K562 (cell line): ENCODE results near the gene SNRNP40. TPM values are rescaled to one million over a fixed set of nuclear protein-coding genes. Genes with fewer than 3 reads are reported as not detected.

Experiments
- ADNP ChIP-seq: fragments of 200-800 bp; sonication (Bioruptor generic); IDR thresholded peaks from 2 replicates; pipeline ENCODE4 v1.6.1; 2016; ENCODE audit warnings: missing genetic modification characterization, missing compliant biosample characterization
- BRCA1 ChIP-seq, 2 experiments: fragments of 450-650 bp in 1 of 2; sonication (generic) in 1 of 2; formaldehyde crosslinking in 1 of 2; IDR thresholded peaks; 2 replicates each; pipeline versions ENCODE4 v1.5.0 to v1.6.1; 2017 to 2020; ENCODE audit warnings: mild to moderate bottlenecking in 1 of 2, missing genetic modification reagents in 1 of 2
- CCNT2 ChIP-seq: IDR thresholded peaks from 2 replicates; pipeline ENCODE4 v1.6.1; 2011; ENCODE audit warnings: borderline replicate concordance, low read depth, mild to moderate bottlenecking, moderate library complexity, mixed read lengths, low read length; ENCODE audit not compliant: insufficient read length; ENCODE audit errors: extremely low read depth
- EHMT2 ChIP-seq: fragments of 450-650 bp; IDR thresholded peaks from 2 replicates; pipeline ENCODE4 v1.6.1; 2018; ENCODE audit warnings: antibody characterized with exemption
- ESRRB ChIP-seq: fragments of 250-450 bp; sonication (Bioruptor Pico); IDR thresholded peaks from 2 replicates; pipeline ENCODE4 v1.5.0; 2020; ENCODE audit warnings: mild to moderate bottlenecking, moderate library complexity, borderline replicate concordance
- SRSF1 ChIP-seq: fragments of 200-400 bp; formaldehyde crosslinking; IDR thresholded peaks from 2 replicates; pipeline ENCODE4 v1.6.1; 2017; ENCODE audit warnings: mild to moderate bottlenecking, low read depth, low read length, moderate library complexity
- TFE3 ChIP-seq: fragments of 450-650 bp; formaldehyde crosslinking; IDR thresholded peaks from 2 replicates; pipeline ENCODE4 v1.4.0; 2020; ENCODE audit warnings: mild to moderate bottlenecking, mixed read lengths
- THRAP3 ChIP-seq: fragments of 450-650 bp; IDR thresholded peaks from 2 replicates; pipeline ENCODE4 v1.6.1; 2016; ENCODE audit warnings: mild to moderate bottlenecking, inconsistent platforms, borderline replicate concordance
- TSC22D4 ChIP-seq: fragments of 450-650 bp; IDR thresholded peaks from 2 replicates; pipeline ENCODE4 v1.6.1; 2016; ENCODE audit warnings: missing genetic modification characterization, missing biosample characterization, control low read depth
- VEZF1 ChIP-seq: fragments of 200-800 bp; sonication (Bioruptor generic); IDR thresholded peaks from 2 replicates; pipeline ENCODE4 v1.6.1; 2017; ENCODE audit warnings: missing genetic modification characterization, missing compliant biosample characterization
- ZFP1 ChIP-seq: fragments of 450-650 bp; formaldehyde crosslinking; IDR thresholded peaks from 2 replicates; pipeline ENCODE4 v1.4.0; 2020; ENCODE audit warnings: mild to moderate bottlenecking, mixed read lengths
- ZNF24 ChIP-seq: fragments of 450-650 bp; IDR thresholded peaks from 2 replicates; pipeline ENCODE4 v1.6.1; 2016
- ZNF76 ChIP-seq: fragments of 250-450 bp; sonication (Bioruptor Pico); IDR thresholded peaks from 2 replicates; pipeline ENCODE4 v1.4.0; 2020; ENCODE audit warnings: mild to moderate bottlenecking, moderate library complexity, borderline replicate concordance
- polyA plus RNA-seq, 8 experiments: library from polyadenylated mRNA; depleted of rRNA in 4 of 8; stranded (reverse) in 5 of 8; unstranded in 3 of 8; fragments of >200 nt; fragmentation: Nextera tagmentation in 2 of 8; fragmentation: Illumina TruSeq in 1 of 8; extraction: Ambion mirVana in 2 of 8; extraction: Trizol in 1 of 8; gene quantifications; 2 replicates each; pipeline versions ENCODE4 v1.2.1 to v1.2.3, GENCODE V29; 2011 to 2014; ENCODE audit warnings: inconsistent platforms in 1 of 8, missing spikeins in 1 of 8
- total RNA-seq, 7 experiments: library from RNA; depleted of rRNA in 6 of 7; stranded (reverse); fragments of >200 nt in 6 of 7; fragmentation: Illumina TruSeq in 2 of 7; extraction: Trizol in 2 of 7; gene quantifications; 2 replicates each; pipeline versions ENCODE4 v1.2.1 to v1.2.3, GENCODE V29; 2011 to 2021; ENCODE audit warnings: low replicate concordance in 1 of 7

The SNRNP40 gene
- total and polyA plus RNA-seq, 9 of the 15 experiments (the other 6 are each of a cell fraction or from before 2014, with no cell fraction given) = 48.7 to 278 (median 163) TPM

GRCh38 chr1:31218705-31219104 is 77.9 kb downstream of the SNRNP40 start (continued):
- TF ChIP-seq VEZF1 (no peak), ZNF24 (no peak), EHMT2 (no peak), ZFP1 (no peak), TSC22D4 (tag) (no peak), TFE3 (CRISPR knock-in tag) (no peak), THRAP3 (no peak), BRCA1 (IDR thresholded peaks at IDR 0.05) (no peak), BRCA1 (CRISPR knock-in tag; IDR thresholded peaks at IDR 0.05) (no peak), ESRRB (no peak), CCNT2 (no peak), ADNP (no peak), ZNF76 (no peak), SRSF1 (no peak)
